22Rv1 (cell line): Measurements from ENCODE around the gene KCTD7.
"Not testable (repeated sequence)": the region's sequence is repeated elsewhere in the genome, so short reads cannot be mapped to it uniquely, and the experiment has no call there.

Experiments
- H3K27ac ChIP-seq: fragments of 450-650 bp; 2 replicates; pipeline ENCODE4 v1.5.1; 2017
- CTCF ChIP-seq: fragments of 450-650 bp; IDR thresholded peaks from 2 replicates; pipeline ENCODE4 v1.5.1; 2017; ENCODE audit warnings: mild to moderate bottlenecking
- ZFX ChIP-seq: fragments of 450-650 bp; IDR thresholded peaks from 2 replicates; pipeline ENCODE4 v1.6.1; 2017; ENCODE audit warnings: antibody characterized with exemption, borderline replicate concordance

Gene KCTD7

GRCh38 chr7:66668677-66669076 lies 40.0 kb downstream of the KCTD7 start:
- no peak for TF ChIP-seq CTCF
- H3K27ac ChIP-seq = no peak overlapping the region

DNA sequence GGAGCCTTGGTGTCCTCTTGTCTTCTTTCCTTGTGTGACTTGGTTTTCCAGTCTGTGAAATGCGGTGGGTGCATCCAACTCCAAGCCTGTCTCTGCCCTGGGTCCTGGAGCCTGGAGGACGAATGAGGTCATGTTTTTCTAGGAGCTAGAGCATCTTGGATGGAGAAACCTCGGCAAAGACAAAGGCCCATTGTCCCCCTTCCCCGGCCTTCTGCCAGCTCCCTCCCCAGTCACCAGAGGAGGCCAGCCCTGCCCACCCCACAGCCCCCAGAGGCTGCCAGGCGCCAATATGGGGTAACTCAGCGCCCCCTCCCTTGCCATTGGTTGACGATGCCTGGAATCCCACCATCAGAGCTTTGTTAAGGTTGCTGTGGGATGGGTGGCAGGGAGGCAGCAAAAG lies 40.4 kb downstream of the KCTD7 start:
- TF ChIP-seq CTCF = no peak
- TF ChIP-seq ZFX = no peak
- no peak overlapping the region for H3K27ac ChIP-seq

- TF ChIP-seq CTCF (no peak), ZFX (no peak)
- no peak overlapping the region for H3K27ac ChIP-seq
Measured at GRCh38 chr7:66669496-66669895, 40.8 kb downstream of the KCTD7 start.

DNA sequence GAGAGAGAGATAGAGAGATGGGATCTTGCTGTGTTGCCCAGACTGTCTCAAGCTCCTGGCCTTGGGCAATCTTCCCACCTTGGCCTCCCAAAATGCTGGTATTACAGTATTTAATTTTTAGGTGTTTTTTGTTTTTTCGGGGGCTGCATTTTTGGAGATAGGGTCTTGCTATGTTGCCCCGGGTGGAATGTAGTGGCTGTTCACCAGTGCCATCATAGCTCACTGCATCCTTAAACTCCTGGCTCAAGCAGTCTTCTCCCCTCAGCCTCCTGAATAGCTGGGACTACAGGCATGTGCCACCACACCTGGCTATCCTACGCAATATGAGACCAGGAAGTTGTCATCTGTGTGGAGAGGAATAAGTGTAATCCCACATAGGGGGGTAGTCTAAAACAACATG lies 42.4 kb downstream of the KCTD7 start:
- no peak for TF ChIP-seq ZFX
- no peak for TF ChIP-seq CTCF
- no peak overlapping the region for H3K27ac ChIP-seq

GRCh38 chr7:66671486-66671885 lies 42.8 kb downstream of the KCTD7 start:
- not testable (repeated sequence) for H3K27ac ChIP-seq

GRCh38 chr7:66672432-66673123 lies 43.9 kb downstream of the KCTD7 start:
- not testable (repeated sequence) for H3K27ac ChIP-seq

GRCh38 chr7:66673124-66673640 lies 44.5 kb downstream of the KCTD7 start:
- not testable (repeated sequence) for H3K27ac ChIP-seq

GRCh38 chr7:66679633-66680244 lies 51.1 kb downstream of the KCTD7 start:
- no peak for TF ChIP-seq ZFX
- no peak for TF ChIP-seq CTCF
- no peak overlapping the region; the same call in 1 of the 2 replicates for H3K27ac ChIP-seq
